ENCODE data around the gene MMP23B. TPM values are rescaled to one million over a fixed set of nuclear protein-coding genes. Genes with fewer than 3 reads are reported as not detected.

The MMP23B gene
- total and polyA plus RNA-seq, 8 donors: 5.5 to 111 (median 15.7) TPM

GRCh38 chr1:1623631-1624442, 8.1 kb upstream of the MMP23B start:
- no peak overlapping the region for H3K27ac ChIP-seq
- no peak overlapping the region for H3K4me3 ChIP-seq
- intact Hi-C loops (cut with DNase I; ENCODE audit: low total_unique reads): no loop called here
- H3K9me3 ChIP-seq: no peaks in the 10 kb centered on the region
- DNase-seq: no peak
- H3K36me3 ChIP-seq: peaks cover 0 to 46% (median 41%) of the 10 kb centered on the region in 4 donors
- peaks cover 0 to 5% (median 0%) of the 10 kb centered on the region in 3 donors for H3K27me3 ChIP-seq
- peaks cover 8 to 40% (median 28%) of the 10 kb centered on the region in 4 donors for H3K4me1 ChIP-seq
- 89 to 95% (median 90%) methylated on average over 20 to 51 of the region's 51 CpGs for WGBS, 5 donors
- TF ChIP-seq EP300 (IDR thresholded peaks at IDR 0.05) (no peak), POLR2AphosphoS5 (IDR thresholded peaks at IDR 0.05) (no peak)

GRCh38 chr1:1624443-1625403, 7.2 kb upstream of the MMP23B start:
- H3K4me1 ChIP-seq: peaks cover 8 to 41% (median 27%) of the 10 kb centered on the region in 4 donors
- no peak overlapping the region for H3K27ac ChIP-seq
- H3K27me3 ChIP-seq: peaks cover 0 to 14% (median 0%) of the 10 kb centered on the region in 3 donors
- DNase-seq: peak in 1 of 2 donors; percentile 61
- H3K9me3 ChIP-seq: no peaks in the 10 kb centered on the region
- intact Hi-C loops (cut with DNase I; ENCODE audit: low total_unique reads): no loop called here
- peaks cover 4 to 51% (median 44%) of the 10 kb centered on the region in 4 donors for H3K36me3 ChIP-seq
- WGBS, 5 donors: 81 to 85% (median 83%) methylated on average over 24 to 38 of the region's 38 CpGs
- no peak overlapping the region for H3K4me3 ChIP-seq
- no peak for TF ChIP-seq POLR2AphosphoS5 (IDR thresholded peaks at IDR 0.05)
- TF ChIP-seq EP300 (IDR thresholded peaks at IDR 0.05): no peak
- TF ChIP-seq POLR2A (IDR thresholded peaks at IDR 0.05): no peak
- TF ChIP-seq CTCF (IDR thresholded peaks at IDR 0.05): no peak

GRCh38 chr1:1625404-1625775, 6.6 kb upstream of the MMP23B start:
- Histone ChIP-seq H3K9me3 (no peaks in the 10 kb centered on the region), H3K27ac (no peak overlapping the region), H3K4me1 (peaks cover 11 to 43% (median 29%) of the 10 kb centered on the region in 4 donors), H3K4me3 (no peak overlapping the region), H3K36me3 (peaks cover 4 to 51% (median 44%) of the 10 kb centered on the region in 4 donors), H3K27me3 (peaks cover 0 to 21% (median 5%) of the 10 kb centered on the region in 3 donors)
- no peak for DNase-seq
- TF ChIP-seq POLR2A (IDR thresholded peaks at IDR 0.05): no peak
- no peak for TF ChIP-seq CTCF (IDR thresholded peaks at IDR 0.05)
- TF ChIP-seq EP300 (IDR thresholded peaks at IDR 0.05): no peak
- TF ChIP-seq POLR2AphosphoS5 (IDR thresholded peaks at IDR 0.05): no peak
- WGBS, 5 donors: 89 to 95% (median 94%) methylated on average over 23 to 28 of the region's 28 CpGs
- intact Hi-C loops (cut with DNase I; ENCODE audit: low total_unique reads): no loop called here

GRCh38 chr1:1625824-1626206, 6.2 kb upstream of the MMP23B start:
- intact Hi-C loops (cut with DNase I; ENCODE audit: low total_unique reads): no loop called here
- TF ChIP-seq CTCF (IDR thresholded peaks at IDR 0.05): no peak
- no peak for TF ChIP-seq POLR2A (IDR thresholded peaks at IDR 0.05)
- no peak for TF ChIP-seq EP300 (IDR thresholded peaks at IDR 0.05)
- TF ChIP-seq POLR2AphosphoS5 (IDR thresholded peaks at IDR 0.05): no peak

More at GRCh38 chr1:1625824-1626206, 6.2 kb upstream of the MMP23B start:
- peaks cover 16 to 44% (median 31%) of the 10 kb centered on the region in 4 donors for H3K4me1 ChIP-seq
- peaks cover 4 to 51% (median 44%) of the 10 kb centered on the region in 4 donors for H3K36me3 ChIP-seq
- no peaks in the 10 kb centered on the region for H3K9me3 ChIP-seq
- peaks cover 0 to 25% (median 9%) of the 10 kb centered on the region in 3 donors for H3K27me3 ChIP-seq
- no peak overlapping the region for H3K4me3 ChIP-seq
- no peak overlapping the region for H3K27ac ChIP-seq
- no peak for DNase-seq
- 81 to 99% (median 95%) methylated on average over 8 of the region's 8 CpGs for WGBS, 5 donors

All from stomach (tissue), 9 donors.